ENCODE data around the gene PFKP. TPM values are rescaled to one million over a fixed set of nuclear protein-coding genes. Genes with fewer than 3 reads are reported as not detected.

The PFKP gene
- total RNA-seq, 1 experiment from 2014 or later: 140 TPM

- Histone ChIP-seq H3K9me2 (replicated peaks; ENCODE audit: low read length) (no peaks in the 10 kb centered on the region), H3K27me3 (ENCODE audit: low read length) (no peaks in the 10 kb centered on the region), H3K27ac (ENCODE audit: low read length) (peak overlapping the region; percentile 23; the same call in 1 of the 2 replicates), H2AFZ (ENCODE audit: low read length) (no peak overlapping the region), H3K4me1 (ENCODE audit: insufficient read depth, low read length) (no peaks in the 10 kb centered on the region), H4K20me1 (ENCODE audit: low read length) (no peaks in the 10 kb centered on the region), H3F3A (ENCODE audit: low read length, unreplicated experiment) (no peaks in the 10 kb centered on the region), H3K9me3 (ENCODE audit: low read length) (no peaks in the 10 kb centered on the region), H3K4me2 (ENCODE audit: low read length) (no peak overlapping the region), H3K4me3 (ENCODE audit: low read length) (no peak overlapping the region), H3K36me3 (ENCODE audit: low read depth, low read length) (no peaks in the 10 kb centered on the region; the same call in 1 of the 2 replicates), H3K9ac (ENCODE audit: low read length) (no peak overlapping the region), H3K79me2 (ENCODE audit: low read length) (peaks cover 11% of the 10 kb centered on the region; the same call in 1 of the 2 replicates)
- ChIA-PET CTCF (no interaction called here), POLR2A (ENCODE audit: unreplicated experiment) (no interaction called here)
- TF ChIP-seq EZH2 (IDR thresholded peaks at IDR 0.05; ENCODE audit: low read length, unreplicated experiment) (no peak), EZH2phosphoT487 (IDR thresholded peaks at IDR 0.05; ENCODE audit: borderline replicate concordance, low read length) (no peak)
- BruUV-seq (replicated peaks): no TSS peak
- no peak for DNase-seq
- ATAC-seq: no peak
- intact Hi-C loops (cut with micrococcal nuclease): no loop called here
Measured at GRCh38 chr10:3103646-3104045, 36.3 kb downstream of the PFKP start.

GRCh38 chr10:3104251-3104918, 37.0 kb downstream of the PFKP start:
- ATAC-seq (no peak), DNase-seq (no peak)
- POLR2A ChIA-PET (ENCODE audit: unreplicated experiment): no interaction called here
- H3K9ac ChIP-seq (ENCODE audit: low read length): no peak overlapping the region
- H3K27ac ChIP-seq (ENCODE audit: low read length): no peak overlapping the region
- H3K36me3 ChIP-seq (ENCODE audit: low read depth, low read length): no peaks in the 10 kb centered on the region; the same call in 1 of the 2 replicates
- CTCF ChIA-PET: no interaction called here
- H3K4me3 ChIP-seq (ENCODE audit: low read length): no peak overlapping the region
- no TSS peak for BruUV-seq (replicated peaks)
- no peaks in the 10 kb centered on the region for H3K27me3 ChIP-seq (ENCODE audit: low read length)
- no peaks in the 10 kb centered on the region for H3F3A ChIP-seq (ENCODE audit: low read length, unreplicated experiment)
- TF ChIP-seq EZH2phosphoT487 (IDR thresholded peaks at IDR 0.05; ENCODE audit: borderline replicate concordance, low read length) (no peak), EZH2 (IDR thresholded peaks at IDR 0.05; ENCODE audit: low read length, unreplicated experiment) (no peak), CTCF (conservative IDR thresholded peaks at IDR 0.05; ENCODE audit: low read depth, low read length) (no peak)
- no peak overlapping the region for H2AFZ ChIP-seq (ENCODE audit: low read length)
- H3K4me1 ChIP-seq (ENCODE audit: insufficient read depth, low read length): no peaks in the 10 kb centered on the region
- H3K4me2 ChIP-seq (ENCODE audit: low read length): no peak overlapping the region
- H3K9me2 ChIP-seq (replicated peaks; ENCODE audit: low read length): no peaks in the 10 kb centered on the region
- peaks cover 4% of the 10 kb centered on the region; the same call in 1 of the 2 replicates for H3K79me2 ChIP-seq (ENCODE audit: low read length)
- H4K20me1 ChIP-seq (ENCODE audit: low read length): no peaks in the 10 kb centered on the region
- no peaks in the 10 kb centered on the region for H3K9me3 ChIP-seq (ENCODE audit: low read length)
- intact Hi-C loops (cut with micrococcal nuclease): no loop called here

GRCh38 chr10:3105166-3105565, 37.8 kb downstream of the PFKP start:
- Histone ChIP-seq H2AFZ (ENCODE audit: low read length) (no peak overlapping the region), H3K27ac (ENCODE audit: low read length) (no peak overlapping the region), H3K27me3 (ENCODE audit: low read length) (no peaks in the 10 kb centered on the region), H3K9me3 (ENCODE audit: low read length) (no peaks in the 10 kb centered on the region), H3F3A (ENCODE audit: low read length, unreplicated experiment) (no peaks in the 10 kb centered on the region), H3K9ac (ENCODE audit: low read length) (no peak overlapping the region), H3K9me2 (replicated peaks; ENCODE audit: low read length) (no peaks in the 10 kb centered on the region), H3K4me2 (ENCODE audit: low read length) (no peak overlapping the region), H3K36me3 (ENCODE audit: low read depth, low read length) (no peaks in the 10 kb centered on the region; the same call in 1 of the 2 replicates), H3K4me3 (ENCODE audit: low read length) (no peak overlapping the region), H3K4me1 (ENCODE audit: insufficient read depth, low read length) (no peaks in the 10 kb centered on the region), H4K20me1 (ENCODE audit: low read length) (no peaks in the 10 kb centered on the region), H3K79me2 (ENCODE audit: low read length) (no peaks in the 10 kb centered on the region)
- POLR2A ChIA-PET (ENCODE audit: unreplicated experiment): no interaction called here
- no peak for ATAC-seq
- no TSS peak for BruUV-seq (replicated peaks)
- CTCF ChIA-PET: no interaction called here
- no peak for DNase-seq
- intact Hi-C loops (cut with micrococcal nuclease): no loop called here
- TF ChIP-seq CTCF (conservative IDR thresholded peaks at IDR 0.05; ENCODE audit: low read depth, low read length): no peak
- no peak for TF ChIP-seq EZH2phosphoT487 (IDR thresholded peaks at IDR 0.05; ENCODE audit: borderline replicate concordance, low read length)
- TF ChIP-seq EZH2 (IDR thresholded peaks at IDR 0.05; ENCODE audit: low read length, unreplicated experiment): no peak
